RWPE2 (cell line): Measurements from ENCODE around the gene XAGE2.

Experiments used
- ATAC-seq: fragments of 200-7000 bp; cut with Tn5 transposase; 3 replicates; pipeline ENCODE4 v1.9.1; 2021; ENCODE audit warnings: low read depth
- DNase-seq: peaks from one replicate; pipeline ENCODE4 v3.0.0-alpha.2; 2020; ENCODE audit warnings: low spot score
- H3K27ac ChIP-seq: fragments of 450-650 bp; 2 replicates; pipeline ENCODE4 v1.5.1; 2017; ENCODE audit warnings: mild to moderate bottlenecking; ENCODE audit not compliant: poor library complexity, severe bottlenecking
- H3K27me3 ChIP-seq: fragments of 250-450 bp; sonication (Bioruptor Pico); 2 replicates; pipeline ENCODE4 v1.5.1; 2021; ENCODE audit warnings: mild to moderate bottlenecking, moderate library complexity; ENCODE audit not compliant: insufficient read depth, poor library complexity, severe bottlenecking
- H3K36me3 ChIP-seq: fragments of 250-450 bp; sonication (Bioruptor Pico); 2 replicates; pipeline ENCODE4 v1.5.1; 2020; ENCODE audit warnings: low read depth, mild to moderate bottlenecking, moderate library complexity
- H3K4me1 ChIP-seq: fragments of 250-450 bp; sonication (Bioruptor Pico); 2 replicates; pipeline ENCODE4 v1.5.1; 2021; ENCODE audit warnings: mild to moderate bottlenecking, moderate library complexity; ENCODE audit not compliant: insufficient read depth, poor library complexity, severe bottlenecking
- H3K4me3 ChIP-seq: fragments of 250-450 bp; sonication (Bioruptor Pico); 2 replicates; pipeline ENCODE4 v1.5.1; 2021; ENCODE audit warnings: mild to moderate bottlenecking, moderate library complexity; ENCODE audit not compliant: severe bottlenecking
- H3K9me3 ChIP-seq: fragments of 250-450 bp; sonication (Bioruptor Pico); 2 replicates; pipeline ENCODE4 v1.5.1; 2021; ENCODE audit warnings: mild to moderate bottlenecking, moderate library complexity; ENCODE audit not compliant: severe bottlenecking
- CTCF ChIP-seq: fragments of 450-650 bp; IDR thresholded peaks from one replicate; pipeline ENCODE4 v1.5.1; 2017; ENCODE audit warnings: mild to moderate bottlenecking, moderate library complexity; ENCODE audit not compliant: poor library complexity, severe bottlenecking

Gene XAGE2

GRCh38 chrX:52346174-52347165 lies 22.4 kb upstream of the XAGE2 start:
- Histone ChIP-seq H3K27ac (no peak overlapping the region), H3K4me3 (no peak overlapping the region), H3K9me3 (no peaks in the 10 kb centered on the region), H3K4me1 (no peaks in the 10 kb centered on the region), H3K36me3 (no peaks in the 10 kb centered on the region), H3K27me3 (no peaks in the 10 kb centered on the region)
- TF ChIP-seq CTCF: no peak
- DNase-seq (no peak), ATAC-seq (peak; percentile 83)

GRCh38 chrX:52349681-52350080 lies 19.1 kb upstream of the XAGE2 start:
- ATAC-seq (no peak), DNase-seq (no peak)
- Histone ChIP-seq H3K4me3 (no peak overlapping the region), H3K4me1 (no peaks in the 10 kb centered on the region), H3K36me3 (no peaks in the 10 kb centered on the region), H3K27ac (no peak overlapping the region), H3K27me3 (no peaks in the 10 kb centered on the region), H3K9me3 (no peaks in the 10 kb centered on the region)
- no peak for TF ChIP-seq CTCF

- no peaks in the 10 kb centered on the region for H3K36me3 ChIP-seq
- no peaks in the 10 kb centered on the region for H3K9me3 ChIP-seq
- no peaks in the 10 kb centered on the region for H3K27me3 ChIP-seq
- no peaks in the 10 kb centered on the region for H3K4me1 ChIP-seq
- no peak for TF ChIP-seq CTCF
- DNase-seq: no peak
- H3K27ac ChIP-seq: no peak overlapping the region
- ATAC-seq: no peak
- no peak overlapping the region for H3K4me3 ChIP-seq
Observed at GRCh38 chrX:52352551-52352950, 16.3 kb upstream of the XAGE2 start.

- no peak for TF ChIP-seq CTCF
- Histone ChIP-seq H3K36me3 (no peaks in the 10 kb centered on the region), H3K27ac (no peak overlapping the region), H3K27me3 (no peaks in the 10 kb centered on the region), H3K9me3 (no peaks in the 10 kb centered on the region), H3K4me1 (no peaks in the 10 kb centered on the region), H3K4me3 (no peak overlapping the region)
- ATAC-seq (no peak), DNase-seq (no peak)
Observed at GRCh38 chrX:52353838-52354237, 15.0 kb upstream of the XAGE2 start.

- TF ChIP-seq CTCF: no peak
- H3K36me3 ChIP-seq: no peaks in the 10 kb centered on the region
- ATAC-seq (no peak), DNase-seq (no peak)
- no peaks in the 10 kb centered on the region for H3K9me3 ChIP-seq
- no peaks in the 10 kb centered on the region for H3K4me1 ChIP-seq
- H3K27ac ChIP-seq: no peak overlapping the region
- H3K27me3 ChIP-seq: no peaks in the 10 kb centered on the region
- no peak overlapping the region for H3K4me3 ChIP-seq
Observed at GRCh38 chrX:52355108-52355507, 13.7 kb upstream of the XAGE2 start.
